Chondrocyte (in vitro differentiated cells): ENCODE results near the gene GAGE12G. TPM values are rescaled to one million over a fixed set of nuclear protein-coding genes. Genes with fewer than 3 reads are reported as not detected.

Experiments used
- DNase-seq: peaks from one replicate; pipeline ENCODE4 v3.0.0; 2021; ENCODE audit warnings: mixed read lengths, low spot score
- H3K27ac Mint-ChIP-seq: one replicate; pipeline ENCODE4 v1.8.0; 2021; ENCODE audit warnings: mild to moderate bottlenecking, moderate library complexity, mixed read lengths; ENCODE audit not compliant: unreplicated experiment
- H3K27me3 Mint-ChIP-seq: 2 replicates; pipeline ENCODE4 v1.8.0; 2021; ENCODE audit warnings: low read depth, mixed read lengths
- H3K36me3 Mint-ChIP-seq: 2 replicates; pipeline ENCODE4 v1.8.0; 2021; ENCODE audit warnings: low read depth, mixed read lengths
- H3K4me1 Mint-ChIP-seq: 2 replicates; pipeline ENCODE4 v1.8.0; 2021; ENCODE audit warnings: low read depth, mild to moderate bottlenecking, mixed read lengths
- H3K4me3 Mint-ChIP-seq: one replicate; pipeline ENCODE4 v1.8.0; 2021; ENCODE audit warnings: mild to moderate bottlenecking, moderate library complexity, mixed read lengths; ENCODE audit not compliant: unreplicated experiment
- H3K9me3 Mint-ChIP-seq: 2 replicates; pipeline ENCODE4 v1.8.0; 2021; ENCODE audit warnings: low read depth, mixed read lengths
- CTCF ChIP-seq: fragments of 200-600 bp; sonication (generic); IDR thresholded peaks from 2 replicates; pipeline ENCODE4 v1.5.0; 2021; ENCODE audit warnings: antibody characterized with exemption, mild to moderate bottlenecking, moderate library complexity
- total RNA-seq: library from RNA; stranded (reverse); gene quantifications from 3 replicates; pipeline ENCODE4 v1.2.1, GENCODE V29; 2021

Gene GAGE12G
- total RNA-seq, 1 donor from 2014 or later = not detected

GRCh38 chrX:49610718-49611310 is 40.6 kb downstream of the GAGE12G start:
- H3K9me3 Mint-ChIP-seq = peaks cover 2% of the 10 kb centered on the region
- no peak overlapping the region for H3K4me3 Mint-ChIP-seq
- no peaks in the 10 kb centered on the region for H3K4me1 Mint-ChIP-seq
- no peak overlapping the region for H3K27ac Mint-ChIP-seq
- TF ChIP-seq CTCF = no peak
- H3K36me3 Mint-ChIP-seq = no peaks in the 10 kb centered on the region
- no peaks in the 10 kb centered on the region for H3K27me3 Mint-ChIP-seq
- no peak for DNase-seq

DNA sequence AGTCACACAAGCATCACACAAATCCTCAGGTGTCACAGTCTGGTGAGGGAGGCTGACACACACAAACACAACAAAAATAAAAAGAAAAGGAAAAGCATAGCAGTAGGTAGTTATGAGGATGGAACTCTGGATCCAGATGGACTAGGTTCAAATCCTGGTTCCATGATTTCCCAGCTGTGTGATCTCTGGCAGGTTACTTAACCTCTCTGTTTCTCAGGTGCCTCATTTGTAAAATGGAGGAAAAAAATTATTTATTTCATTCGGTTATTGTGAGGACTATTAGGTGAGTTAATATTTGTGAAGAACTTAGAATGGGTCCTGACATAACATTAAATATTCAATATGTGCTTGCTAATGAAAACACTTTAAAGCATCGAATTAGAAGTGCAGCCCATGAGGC is 48.4 kb downstream of the GAGE12G start:
- H3K36me3 Mint-ChIP-seq = no peaks in the 10 kb centered on the region
- no peak for DNase-seq
- peaks cover 5% of the 10 kb centered on the region for H3K9me3 Mint-ChIP-seq
- no peaks in the 10 kb centered on the region for H3K4me1 Mint-ChIP-seq
- H3K4me3 Mint-ChIP-seq = no peak overlapping the region
- TF ChIP-seq CTCF = no peak
- no peak overlapping the region for H3K27ac Mint-ChIP-seq
- no peaks in the 10 kb centered on the region for H3K27me3 Mint-ChIP-seq

Other genes starting within 250 kb of the GAGE12G start
- not detected in 3 replicates for gene GAGE12J, start 248.4 kb upstream of the GAGE12G start, total RNA-seq
- gene GAGE13, start 238.8 kb upstream of the GAGE12G start, total RNA-seq = not detected in 3 replicates
- gene GAGE12C, start 38.2 kb upstream of the GAGE12G start, total RNA-seq = not detected in 3 replicates
- not detected in 3 replicates for gene GAGE12D, start 28.7 kb upstream of the GAGE12G start, total RNA-seq
- not detected in 3 replicates for gene GAGE12E, start 19.1 kb upstream of the GAGE12G start, total RNA-seq
- not detected in 3 replicates for gene GAGE12F, start 9.6 kb upstream of the GAGE12G start, total RNA-seq
- not detected in 3 replicates for gene GAGE12H, start 9.5 kb downstream of the GAGE12G start, total RNA-seq
- not detected in 3 replicates for gene GAGE2A, start 19.1 kb downstream of the GAGE12G start, total RNA-seq
- gene GAGE1, start 28.6 kb downstream of the GAGE12G start, total RNA-seq = not detected in 3 replicates
- not detected in 3 replicates for gene PAGE1, start 125.6 kb downstream of the GAGE12G start, total RNA-seq